GM13977 (cell line): Measurements from ENCODE around the gene ENHO.

ENCODE experiments used
- DNase-seq: peaks from one replicate; pipeline ENCODE4 v3.0.0; 2012; ENCODE audit warnings: low spot score
- in situ Hi-C: fragments of 300-500 bp; cut with MboI; formaldehyde crosslinking; loops from one replicate; pipeline ENCODE4 v1.12.0; 2022; ENCODE audit warnings: low sequenced_read_pairs, low pct_unique_long_range_greater_than_20kb, mixed read lengths, inconsistent platforms; ENCODE audit not compliant: unreplicated experiment
- TF ChIP-seq, protein P1 (sequence below): IDR thresholded peaks from 2 replicates; pipeline ENCODE4 v1.5.1; 2012; ENCODE audit warnings: mild to moderate bottlenecking, control low read depth; ENCODE audit not compliant: insufficient read depth; ENCODE audit errors: extremely low read depth, missing control alignments

ENHO gene

DNA sequence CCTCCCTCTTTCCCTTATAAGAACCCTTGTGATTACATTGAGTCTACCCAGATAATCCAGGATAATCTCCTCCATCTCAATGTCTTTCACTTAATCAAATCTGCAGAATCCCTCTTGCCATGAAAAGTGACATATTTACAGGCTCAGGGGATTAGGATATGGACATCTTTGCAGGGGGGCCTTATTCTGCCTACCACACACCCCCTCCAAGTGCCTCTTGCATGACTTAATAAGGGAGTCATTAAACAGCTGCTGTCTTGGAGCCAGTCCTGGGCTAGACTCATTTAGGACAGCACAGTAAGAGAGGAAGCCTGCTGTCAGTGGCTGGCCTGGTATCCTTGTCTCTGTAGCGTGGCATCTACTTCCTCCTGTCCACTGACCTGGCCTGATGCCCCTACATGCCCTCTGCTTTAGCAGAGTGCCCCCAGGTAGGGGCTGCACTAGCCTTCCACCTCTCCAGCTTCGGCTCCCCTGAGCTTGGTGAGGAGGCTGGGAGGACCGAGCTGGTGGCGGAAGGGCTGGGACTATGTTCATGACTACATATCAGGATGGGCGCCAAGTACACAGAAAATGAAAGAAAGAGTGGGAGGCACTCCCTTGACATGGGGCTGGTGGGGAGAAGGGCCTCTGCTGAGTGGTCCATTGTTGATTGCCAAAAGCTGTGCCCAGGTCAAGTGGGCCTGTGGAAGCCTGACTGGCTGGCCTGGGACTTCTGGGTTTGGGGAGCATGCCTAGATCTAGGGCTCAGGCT lies 17.2 kb downstream of the ENHO start:
- DNase-seq: no peak
- in situ Hi-C loops: no loop called here
- TF ChIP-seq, protein P1, sequence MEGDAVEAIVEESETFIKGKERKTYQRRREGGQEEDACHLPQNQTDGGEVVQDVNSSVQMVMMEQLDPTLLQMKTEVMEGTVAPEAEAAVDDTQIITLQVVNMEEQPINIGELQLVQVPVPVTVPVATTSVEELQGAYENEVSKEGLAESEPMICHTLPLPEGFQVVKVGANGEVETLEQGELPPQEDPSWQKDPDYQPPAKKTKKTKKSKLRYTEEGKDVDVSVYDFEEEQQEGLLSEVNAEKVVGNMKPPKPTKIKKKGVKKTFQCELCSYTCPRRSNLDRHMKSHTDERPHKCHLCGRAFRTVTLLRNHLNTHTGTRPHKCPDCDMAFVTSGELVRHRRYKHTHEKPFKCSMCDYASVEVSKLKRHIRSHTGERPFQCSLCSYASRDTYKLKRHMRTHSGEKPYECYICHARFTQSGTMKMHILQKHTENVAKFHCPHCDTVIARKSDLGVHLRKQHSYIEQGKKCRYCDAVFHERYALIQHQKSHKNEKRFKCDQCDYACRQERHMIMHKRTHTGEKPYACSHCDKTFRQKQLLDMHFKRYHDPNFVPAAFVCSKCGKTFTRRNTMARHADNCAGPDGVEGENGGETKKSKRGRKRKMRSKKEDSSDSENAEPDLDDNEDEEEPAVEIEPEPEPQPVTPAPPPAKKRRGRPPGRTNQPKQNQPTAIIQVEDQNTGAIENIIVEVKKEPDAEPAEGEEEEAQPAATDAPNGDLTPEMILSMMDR: no peak

DNA sequence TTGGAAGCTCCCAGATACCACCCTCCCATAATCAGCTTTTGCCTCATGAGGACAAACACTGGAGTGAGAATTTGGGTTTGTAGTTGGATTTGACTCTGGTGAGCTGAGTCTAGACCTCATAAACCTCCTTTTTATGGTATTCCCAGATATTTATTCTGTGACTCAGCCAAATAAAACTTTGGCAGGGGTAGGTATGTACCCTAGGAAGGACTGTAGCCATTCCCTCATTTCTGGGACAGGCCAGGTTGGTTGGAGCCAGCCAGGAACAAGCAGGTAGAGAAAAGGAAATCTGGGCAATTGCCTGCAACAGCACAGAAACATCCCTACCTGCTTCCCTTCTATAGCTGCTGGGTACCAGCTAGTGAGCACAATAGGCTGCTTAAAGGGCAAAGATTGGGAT lies 19.4 kb downstream of the ENHO start:
- TF ChIP-seq, protein P1: no peak
- in situ Hi-C loops: no loop called here
- DNase-seq: no peak

DNA sequence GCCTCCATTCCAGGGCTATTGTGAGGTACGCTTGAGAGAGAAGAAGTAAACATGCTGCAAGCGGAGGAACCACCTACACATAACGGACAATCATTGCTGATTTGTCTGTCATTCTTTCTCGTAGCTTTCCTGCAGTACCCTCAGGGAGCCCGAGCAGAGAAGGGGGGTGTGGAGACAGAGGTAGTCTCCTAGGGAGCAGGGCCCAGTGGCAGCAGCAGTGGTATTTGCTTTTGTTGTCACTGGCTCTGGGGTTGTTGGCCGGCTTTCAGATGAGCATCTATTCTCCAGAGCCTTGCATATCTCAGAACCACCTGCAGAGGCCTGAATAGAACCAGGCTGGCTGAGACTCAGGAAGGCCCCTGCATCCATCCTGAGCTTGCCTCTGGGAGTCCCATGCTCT lies 19.9 kb downstream of the ENHO start:
- no peak for DNase-seq
- TF ChIP-seq, protein P1: no peak
- in situ Hi-C loops: no loop called here

DNA sequence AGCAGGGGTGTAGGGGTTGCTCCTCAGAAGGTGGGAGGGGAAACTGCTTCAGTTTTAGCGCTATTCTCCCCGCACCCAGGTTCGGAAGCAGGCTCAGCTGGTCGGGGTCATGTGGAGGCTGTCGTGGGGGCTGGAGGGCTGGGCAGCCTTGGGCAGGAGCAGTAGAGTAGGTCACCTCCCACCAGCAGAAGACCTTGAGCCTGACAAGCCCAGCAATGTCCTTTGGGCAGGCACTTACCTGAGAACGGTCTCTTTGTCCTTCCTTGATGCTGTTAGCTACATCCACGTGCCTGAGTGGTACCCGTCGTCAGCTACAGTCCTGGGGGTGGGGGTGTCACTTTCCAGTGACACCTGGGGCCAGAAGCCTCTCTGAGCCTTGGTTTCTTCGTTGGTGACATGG lies 20.3 kb downstream of the ENHO start:
- TF ChIP-seq, protein P1: no peak
- in situ Hi-C loops: no loop called here
- no peak for DNase-seq

DNA sequence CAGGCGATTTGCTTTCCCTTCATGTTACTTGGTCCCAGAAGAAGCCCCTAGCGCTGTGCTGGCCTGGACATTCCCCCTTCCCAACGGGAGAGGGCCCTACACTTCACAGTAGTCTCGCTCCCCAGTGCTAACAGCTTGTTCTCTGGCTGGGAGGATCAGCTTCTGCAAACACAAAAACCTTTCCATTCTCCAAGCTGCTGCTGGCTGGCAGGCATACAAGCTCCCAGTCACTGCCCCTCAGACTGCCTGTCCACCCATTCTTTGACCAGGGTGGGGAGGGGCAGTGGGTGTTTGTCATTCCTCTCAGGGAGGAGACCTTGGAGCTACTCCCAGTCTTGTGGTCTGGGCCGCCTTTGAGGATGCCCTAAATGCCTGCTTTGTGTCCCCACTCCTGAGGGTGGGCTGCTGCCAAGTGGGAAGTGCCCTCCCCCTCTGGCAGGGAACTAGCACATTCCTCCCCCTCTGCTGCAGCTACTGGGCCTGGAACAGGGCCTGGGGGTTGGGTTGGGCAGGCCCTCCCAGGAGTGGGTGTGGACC lies 20.8 kb downstream of the ENHO start:
- in situ Hi-C loops: no loop called here
- DNase-seq: no peak
- TF ChIP-seq, protein P1: no peak

DNA sequence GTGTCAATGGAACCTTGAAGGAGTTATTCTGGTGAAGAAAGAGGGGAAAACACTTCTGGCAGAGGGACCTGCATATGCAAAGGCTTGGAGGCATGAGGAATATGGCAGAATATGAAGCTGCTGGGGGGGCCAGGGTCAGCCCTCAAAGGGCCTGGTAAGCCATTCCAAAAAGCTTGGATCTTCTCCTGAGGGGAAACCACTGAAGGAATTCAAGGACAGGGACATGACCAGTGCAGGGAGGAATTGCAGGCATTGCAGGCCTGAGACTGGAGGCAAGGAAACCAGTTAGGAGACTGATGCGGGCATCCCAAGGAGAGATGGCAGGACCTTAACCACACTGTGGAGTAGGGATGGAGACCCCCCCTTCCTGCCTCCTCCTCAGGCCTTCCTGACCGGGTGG lies 21.4 kb downstream of the ENHO start:
- DNase-seq: no peak
- in situ Hi-C loops: no loop called here
- TF ChIP-seq, protein P1: no peak
